ENCODE measurements around the gene ASB1. TPM values are rescaled to one million over a fixed set of nuclear protein-coding genes. Genes with fewer than 3 reads are reported as not detected.
"Not testable (repeated sequence)": the region's sequence is repeated elsewhere in the genome, so short reads cannot be mapped to it uniquely, and the experiment has no call there.

The ASB1 gene
- polyA plus RNA-seq, 1 donor from 2014 or later: 30.1 TPM

DNA sequence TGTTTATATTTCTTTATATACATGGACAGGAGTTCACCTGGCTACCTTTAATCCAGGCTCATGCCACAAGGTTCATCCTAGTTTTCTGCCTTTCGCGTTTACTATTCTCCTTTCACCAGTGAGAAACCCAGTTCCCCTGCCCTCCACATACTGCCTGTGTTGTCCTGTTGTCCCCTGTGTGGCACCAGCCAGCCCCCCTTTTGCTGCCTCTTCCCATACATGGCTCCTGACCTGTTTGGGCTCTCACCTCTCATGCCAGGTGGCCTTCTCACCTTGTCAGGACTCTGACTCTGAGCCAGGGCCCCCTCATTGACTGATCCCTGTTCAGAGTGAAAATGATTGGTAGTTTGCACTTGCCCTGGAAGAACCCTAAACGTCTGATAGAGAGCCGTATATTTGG, 13.6 kb downstream of the ASB1 start:
- Mint-ChIP-seq H3K36me3 (no peaks in the 10 kb centered on the region), H3K9me3 (no peaks in the 10 kb centered on the region), H3K27me3 (no peaks in the 10 kb centered on the region), H3K27ac (no peak overlapping the region), H3K4me1 (peaks cover 13 to 32% (median 24%) of the 10 kb centered on the region in 3 donors), H3K4me3 (peak overlapping the region in 1 of 4 donors; percentile 39)

DNA sequence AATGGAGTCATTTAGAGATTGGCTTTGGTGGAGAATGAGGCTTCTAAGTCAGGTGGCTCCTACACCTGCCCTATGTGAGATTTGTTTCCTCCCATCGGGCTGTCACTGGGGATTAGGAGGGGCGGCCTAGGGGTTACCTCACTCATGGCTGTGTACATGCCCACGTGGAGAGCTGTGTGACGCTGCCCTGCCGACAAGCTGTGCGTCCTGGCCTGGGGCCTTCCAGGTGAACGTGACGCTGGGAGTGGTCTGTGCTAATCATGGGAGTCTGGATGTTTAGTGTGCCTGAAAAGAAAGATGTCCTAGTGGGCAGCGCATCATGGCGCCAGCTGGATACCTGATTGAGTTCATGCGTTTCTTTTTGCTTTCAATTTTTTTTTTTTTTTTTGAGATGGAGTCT, 14.0 kb downstream of the ASB1 start:
- H3K27ac Mint-ChIP-seq: no peak overlapping the region
- no peaks in the 10 kb centered on the region for H3K27me3 Mint-ChIP-seq
- H3K36me3 Mint-ChIP-seq: no peaks in the 10 kb centered on the region
- H3K4me3 Mint-ChIP-seq: no peak overlapping the region
- H3K9me3 Mint-ChIP-seq: no peaks in the 10 kb centered on the region
- H3K4me1 Mint-ChIP-seq: peaks cover 13 to 32% (median 24%) of the 10 kb centered on the region in 3 donors

DNA sequence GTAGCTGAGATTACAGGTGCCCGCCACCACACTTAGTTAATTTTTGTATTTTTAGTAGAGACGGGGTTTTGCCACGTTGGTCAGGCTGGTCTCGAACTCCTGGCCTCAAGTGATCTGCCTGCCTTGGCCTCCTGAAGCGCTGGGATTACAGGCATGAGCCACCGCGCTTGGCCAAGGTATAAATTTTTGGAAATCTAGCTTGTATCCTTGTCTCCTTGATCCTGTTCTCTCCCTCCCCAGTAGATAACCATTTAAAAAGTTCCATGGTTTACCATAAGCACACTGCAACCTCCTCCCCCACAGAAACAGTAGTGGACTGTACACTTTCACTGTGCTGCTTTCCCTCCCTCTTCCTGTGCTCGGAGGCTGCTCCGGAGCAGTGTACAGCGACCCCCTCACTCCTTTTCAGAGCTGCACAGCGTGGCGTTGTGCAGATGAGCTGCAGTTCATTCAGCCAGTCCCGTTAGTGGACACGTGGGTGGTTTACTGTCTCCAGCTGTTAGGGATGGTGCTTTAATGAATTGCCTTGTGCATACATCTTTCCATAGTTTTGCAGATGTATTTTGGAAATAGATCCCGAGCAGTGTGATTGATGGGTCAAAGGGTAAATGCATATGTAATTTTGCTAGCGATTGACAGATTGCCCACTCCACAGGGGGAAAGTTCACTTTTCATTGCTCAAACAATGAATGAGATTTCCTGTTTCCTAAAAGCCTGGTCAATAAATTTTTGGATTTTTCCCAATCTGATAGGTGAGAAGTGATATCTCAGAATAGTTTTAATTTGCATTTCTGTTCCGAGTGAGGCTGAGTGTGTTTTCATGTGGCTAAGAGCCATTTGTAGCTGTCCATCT, 14.8 kb downstream of the ASB1 start:
- H3K4me1 Mint-ChIP-seq: peaks cover 9 to 27% (median 24%) of the 10 kb centered on the region in 3 donors
- no peaks in the 10 kb centered on the region for H3K36me3 Mint-ChIP-seq
- H3K9me3 Mint-ChIP-seq: no peaks in the 10 kb centered on the region
- no peak overlapping the region for H3K27ac Mint-ChIP-seq
- no peaks in the 10 kb centered on the region for H3K27me3 Mint-ChIP-seq
- H3K4me3 Mint-ChIP-seq: no peak overlapping the region

DNA sequence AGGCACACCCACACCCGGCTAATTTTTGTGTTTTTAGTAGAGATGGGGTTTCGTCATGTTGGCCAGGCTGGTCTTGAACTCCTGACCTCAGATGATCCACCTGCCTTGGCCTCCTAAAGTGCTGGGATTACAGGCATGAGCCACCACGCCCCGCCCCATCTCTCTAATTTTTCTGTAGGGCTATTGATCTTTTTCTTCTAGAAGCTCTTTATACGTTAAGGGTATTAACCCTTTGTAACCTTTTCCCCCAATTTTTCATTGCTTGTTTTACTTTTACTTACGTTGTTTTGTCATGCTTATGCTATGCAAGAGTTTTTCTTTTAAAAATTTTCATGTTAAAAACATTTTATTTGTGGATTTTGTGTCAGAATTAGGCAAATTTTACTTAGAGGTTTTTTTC, 15.5 kb downstream of the ASB1 start:
- not testable (repeated sequence) for H3K9me3 Mint-ChIP-seq, H3K27ac Mint-ChIP-seq

DNA sequence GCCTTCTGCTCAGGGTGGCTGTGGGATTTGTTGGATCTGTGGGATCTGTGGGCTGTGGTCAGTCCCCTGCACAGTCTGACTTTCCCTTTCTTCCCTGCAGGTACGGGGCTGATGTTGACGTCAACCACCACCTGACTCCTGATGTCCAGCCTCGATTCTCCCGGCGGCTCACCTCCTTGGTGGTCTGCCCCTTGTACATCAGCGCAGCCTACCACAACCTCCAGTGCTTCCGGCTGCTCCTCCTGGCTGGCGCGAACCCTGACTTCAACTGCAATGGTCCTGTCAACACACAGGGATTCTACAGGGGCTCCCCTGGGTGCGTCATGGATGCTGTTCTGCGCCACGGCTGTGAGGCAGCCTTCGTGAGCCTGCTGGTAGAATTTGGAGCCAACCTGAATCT, 17.5 kb downstream of the ASB1 start:
- no peaks in the 10 kb centered on the region for H3K36me3 Mint-ChIP-seq
- H3K27ac Mint-ChIP-seq: peak overlapping the region in 1 of 3 donors; percentile 50
- peaks cover 7 to 20% (median 17%) of the 10 kb centered on the region in 3 donors for H3K4me1 Mint-ChIP-seq
- H3K4me3 Mint-ChIP-seq: no peak overlapping the region
- no peaks in the 10 kb centered on the region for H3K27me3 Mint-ChIP-seq
- H3K9me3 Mint-ChIP-seq: no peaks in the 10 kb centered on the region

More for the DNA sequence above, 15.5 kb downstream of the ASB1 start:
- H3K36me3 Mint-ChIP-seq, H3K27me3 Mint-ChIP-seq, H3K4me3 Mint-ChIP-seq: not testable (repeated sequence)
- H3K4me1 Mint-ChIP-seq: peaks cover 9 to 24% (median 22%) of the 10 kb centered on the region in 3 donors

DNA sequence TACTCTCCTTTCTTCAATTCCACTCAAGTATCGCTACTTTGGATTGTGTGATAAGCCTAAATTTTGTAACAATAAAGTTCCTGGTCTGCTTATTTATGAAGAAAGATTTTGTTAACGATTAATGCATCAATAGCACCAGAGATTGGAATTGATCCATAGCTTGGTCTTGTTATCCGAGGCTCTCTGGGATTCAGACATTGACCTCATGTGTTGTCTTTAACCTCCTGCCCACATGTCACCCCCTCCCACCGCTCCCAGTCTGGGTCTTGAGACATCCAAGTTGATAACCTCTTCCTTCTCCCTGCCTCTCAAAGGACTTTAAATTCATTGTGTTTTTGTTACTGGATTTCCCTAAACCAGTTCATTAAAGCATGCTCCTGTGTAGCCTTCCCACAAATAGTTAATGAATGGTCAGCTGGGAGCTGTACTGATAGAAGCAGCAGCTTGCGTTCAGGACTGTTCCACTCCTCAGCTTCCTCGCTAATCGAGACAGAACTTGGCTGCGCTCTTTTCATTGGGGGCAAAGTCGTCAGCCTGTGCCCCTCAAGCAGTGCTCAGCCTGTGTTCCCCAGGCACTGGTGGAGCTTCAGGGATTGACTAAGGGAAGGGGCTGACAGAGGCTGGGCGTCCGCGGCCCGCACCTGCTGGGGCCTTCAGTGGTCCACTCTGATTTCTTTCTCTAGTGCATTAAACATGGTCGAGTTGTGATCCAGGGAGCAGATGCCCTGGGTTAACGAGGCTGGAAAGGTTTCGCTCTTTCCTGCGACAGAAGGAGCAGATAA, 18.9 kb downstream of the ASB1 start:
- H3K9me3 Mint-ChIP-seq: no peaks in the 10 kb centered on the region

DNA sequence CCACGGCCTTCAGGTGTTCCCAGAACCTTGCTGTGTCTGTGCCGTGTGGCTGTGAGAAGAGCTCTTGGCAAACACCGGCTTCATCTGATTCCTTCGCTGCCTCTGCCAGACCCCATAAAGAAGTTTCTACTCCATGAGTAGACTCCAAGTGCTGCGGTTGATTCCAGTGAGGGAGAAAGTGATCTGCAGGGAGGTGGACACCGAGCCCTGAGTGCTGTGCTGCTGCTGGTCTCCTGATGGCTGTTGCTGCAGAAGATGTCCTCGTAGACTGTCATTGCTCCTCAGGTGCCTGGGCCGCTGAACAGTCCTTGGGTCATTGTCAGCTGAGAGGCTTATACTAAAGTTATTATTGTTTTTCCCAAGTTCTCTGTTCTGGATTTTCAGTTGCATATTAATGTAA, 19.6 kb downstream of the ASB1 start:
- H3K36me3 Mint-ChIP-seq: peaks cover 8% of the 10 kb centered on the region
- H3K9me3 Mint-ChIP-seq: no peaks in the 10 kb centered on the region
- no peak overlapping the region for H3K27ac Mint-ChIP-seq
- peaks cover 1 to 10% (median 10%) of the 10 kb centered on the region in 3 donors for H3K4me1 Mint-ChIP-seq
- H3K27me3 Mint-ChIP-seq: no peaks in the 10 kb centered on the region
- H3K4me3 Mint-ChIP-seq: peak overlapping the region in 1 of 4 donors; percentile 63

More for the DNA sequence above, 18.9 kb downstream of the ASB1 start:
- H3K4me3 Mint-ChIP-seq: no peak overlapping the region
- H3K4me1 Mint-ChIP-seq: peaks cover 3 to 15% (median 14%) of the 10 kb centered on the region in 3 donors
- peaks cover 4% of the 10 kb centered on the region for H3K36me3 Mint-ChIP-seq
- no peaks in the 10 kb centered on the region for H3K27me3 Mint-ChIP-seq
- H3K27ac Mint-ChIP-seq: no peak overlapping the region

DNA sequence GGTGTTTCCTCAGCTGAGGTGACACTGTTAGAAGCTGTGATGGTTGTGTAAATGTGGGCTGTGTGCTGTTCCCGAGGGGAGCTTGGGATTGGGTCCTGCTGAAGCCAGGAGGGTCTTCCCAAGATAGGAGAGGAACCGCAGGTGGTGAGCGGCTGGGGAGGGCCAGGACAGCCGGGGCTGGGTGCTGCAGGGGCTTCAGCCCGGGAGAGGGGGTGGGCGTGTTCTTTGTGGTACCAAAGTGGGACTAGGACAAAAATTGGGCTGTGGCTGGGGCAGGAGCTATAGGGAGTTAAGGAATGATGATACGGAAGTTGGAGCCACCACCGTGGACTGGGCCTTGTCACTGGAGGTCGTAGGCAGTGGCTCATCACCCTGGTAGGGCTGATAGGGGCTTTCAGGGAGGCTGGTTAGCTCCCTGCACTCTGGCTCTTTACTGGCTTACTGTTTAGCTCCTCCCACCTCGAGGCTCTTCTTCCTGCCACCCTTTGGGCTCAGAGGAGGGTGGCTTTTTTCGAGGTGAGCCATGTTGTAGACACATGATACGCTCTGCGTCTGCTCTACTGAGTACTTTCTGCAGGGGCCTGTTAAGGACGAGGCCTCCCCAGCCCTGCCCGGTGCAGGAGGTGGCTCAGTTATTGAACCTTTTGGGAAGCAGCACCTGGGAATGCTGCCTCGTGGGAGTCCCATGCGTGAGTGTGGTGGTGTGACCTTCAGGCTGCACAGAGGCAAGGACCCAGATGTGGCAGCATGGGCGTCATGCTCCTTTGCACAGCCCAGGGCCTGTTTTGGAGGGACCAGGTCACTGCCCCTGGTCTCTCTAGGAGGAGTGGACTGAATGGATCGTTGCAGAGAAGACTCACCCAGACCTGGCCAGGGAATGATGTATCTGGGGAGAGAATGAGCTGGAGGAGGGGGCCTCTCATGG, 21.6 kb downstream of the ASB1 start:
- no peaks in the 10 kb centered on the region for H3K4me1 Mint-ChIP-seq
- no peaks in the 10 kb centered on the region for H3K27me3 Mint-ChIP-seq
- no peak overlapping the region for H3K4me3 Mint-ChIP-seq
- no peak overlapping the region for H3K27ac Mint-ChIP-seq
- H3K36me3 Mint-ChIP-seq: peaks cover 17% of the 10 kb centered on the region
- H3K9me3 Mint-ChIP-seq: no peaks in the 10 kb centered on the region

DNA sequence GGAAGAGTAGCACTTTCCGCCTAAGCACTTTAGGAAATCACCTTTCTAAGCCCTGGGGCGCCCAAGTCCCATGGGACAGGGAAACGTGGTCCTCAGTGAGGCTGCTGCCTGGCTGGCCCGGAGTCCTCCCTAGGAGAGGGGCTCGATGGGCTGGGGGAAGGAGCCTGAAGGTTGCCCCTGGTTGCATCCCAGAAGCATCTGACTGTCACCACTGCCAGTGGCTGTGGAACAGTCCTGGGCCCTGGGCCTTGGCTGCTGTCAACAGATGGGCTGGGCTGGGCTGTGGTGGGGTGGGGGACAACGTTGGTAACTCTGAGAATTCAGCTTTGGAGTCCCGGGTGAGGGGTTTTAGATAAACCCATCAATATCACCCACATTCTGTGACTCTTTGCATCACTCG, 22.5 kb downstream of the ASB1 start:
- H3K4me3 Mint-ChIP-seq: no peak overlapping the region
- H3K9me3 Mint-ChIP-seq: peaks cover 0 to under 1% (median 0%) of the 10 kb centered on the region in 3 donors
- peaks cover 17% of the 10 kb centered on the region for H3K36me3 Mint-ChIP-seq
- no peak overlapping the region for H3K27ac Mint-ChIP-seq
- no peaks in the 10 kb centered on the region for H3K27me3 Mint-ChIP-seq
- H3K4me1 Mint-ChIP-seq: no peaks in the 10 kb centered on the region

DNA sequence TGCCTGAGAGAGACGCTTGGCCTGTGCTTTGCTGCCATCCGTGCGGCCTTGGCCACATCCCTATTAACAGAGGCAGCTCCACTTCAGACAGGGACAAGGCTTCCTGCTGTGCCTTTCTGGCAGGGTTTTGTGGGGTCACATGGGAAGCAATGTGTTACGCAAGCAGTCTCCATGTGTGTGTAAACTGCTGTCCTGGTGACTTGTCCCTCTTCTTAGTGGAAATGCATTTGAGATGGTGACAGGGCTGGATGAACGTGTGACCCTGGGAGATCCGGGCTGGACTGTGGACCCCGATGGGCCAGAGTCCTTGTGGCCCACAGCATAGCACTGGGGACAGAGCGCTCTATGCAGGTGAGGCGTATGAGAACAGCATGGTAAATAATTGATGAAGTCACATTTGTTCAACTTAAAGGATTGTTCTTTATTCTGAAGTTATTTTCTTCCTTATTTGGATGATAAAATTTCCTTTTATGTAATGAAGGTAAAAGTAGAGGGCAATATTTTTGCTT, 23.2 kb downstream of the ASB1 start:
- H3K4me3 Mint-ChIP-seq: no peak overlapping the region
- no peak overlapping the region for H3K27ac Mint-ChIP-seq
- H3K27me3 Mint-ChIP-seq: no peaks in the 10 kb centered on the region
- H3K36me3 Mint-ChIP-seq: peaks cover 17% of the 10 kb centered on the region
- H3K4me1 Mint-ChIP-seq: no peaks in the 10 kb centered on the region
- H3K9me3 Mint-ChIP-seq: peaks cover 0 to 2% (median 1%) of the 10 kb centered on the region in 3 donors

DNA sequence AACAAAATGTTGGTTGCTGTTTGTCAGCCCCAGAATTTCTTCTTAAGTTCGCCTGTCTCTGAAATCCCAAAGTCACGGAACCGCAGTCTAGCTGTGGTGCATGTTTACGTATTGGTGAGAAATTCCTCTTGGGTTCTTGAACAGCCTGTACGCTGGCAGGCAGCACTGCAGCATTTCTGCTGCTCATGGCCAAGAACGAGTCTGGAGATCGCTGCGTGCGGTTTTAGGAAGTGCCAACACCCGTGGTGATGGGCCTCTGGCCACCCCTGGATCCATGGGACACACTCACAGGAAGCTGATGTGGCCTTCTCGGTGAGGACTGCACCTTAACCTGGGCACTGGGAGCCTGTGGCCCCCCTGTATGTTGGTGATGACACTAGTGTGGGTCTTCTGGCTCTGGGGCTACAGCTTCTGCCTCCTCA, 23.7 kb downstream of the ASB1 start:
- H3K4me1 Mint-ChIP-seq: no peaks in the 10 kb centered on the region
- H3K27ac Mint-ChIP-seq: no peak overlapping the region
- peaks cover 1 to 4% (median 2%) of the 10 kb centered on the region in 3 donors for H3K9me3 Mint-ChIP-seq
- H3K4me3 Mint-ChIP-seq: no peak overlapping the region
- no peaks in the 10 kb centered on the region for H3K27me3 Mint-ChIP-seq
- H3K36me3 Mint-ChIP-seq: peaks cover 17% of the 10 kb centered on the region

DNA sequence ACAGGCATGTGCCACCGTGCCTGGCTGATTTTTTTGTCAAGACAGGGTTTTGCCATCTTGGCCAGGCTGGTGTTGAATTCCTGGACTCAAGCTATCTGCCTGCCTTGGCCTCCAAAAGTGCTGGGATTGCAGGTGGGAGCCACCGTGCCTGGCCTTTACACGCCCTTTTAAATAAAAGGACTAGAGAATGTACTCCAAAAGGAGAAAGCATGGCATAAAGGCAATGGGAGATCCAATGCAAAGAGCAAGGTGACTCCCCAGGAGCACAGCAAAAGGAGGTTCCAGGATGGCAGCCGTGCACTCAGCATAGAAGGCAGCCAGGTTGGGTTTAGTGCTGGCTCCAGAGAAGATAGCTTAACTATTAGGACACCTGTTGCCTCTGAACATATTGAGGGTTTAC, 27.1 kb downstream of the ASB1 start:
- Mint-ChIP-seq H3K4me3 (no peak overlapping the region), H3K9me3 (peaks cover 2 to 15% (median 5%) of the 10 kb centered on the region in 3 donors), H3K36me3 (peaks cover 17% of the 10 kb centered on the region), H3K27me3 (no peaks in the 10 kb centered on the region), H3K4me1 (no peaks in the 10 kb centered on the region), H3K27ac (no peak overlapping the region)

DNA sequence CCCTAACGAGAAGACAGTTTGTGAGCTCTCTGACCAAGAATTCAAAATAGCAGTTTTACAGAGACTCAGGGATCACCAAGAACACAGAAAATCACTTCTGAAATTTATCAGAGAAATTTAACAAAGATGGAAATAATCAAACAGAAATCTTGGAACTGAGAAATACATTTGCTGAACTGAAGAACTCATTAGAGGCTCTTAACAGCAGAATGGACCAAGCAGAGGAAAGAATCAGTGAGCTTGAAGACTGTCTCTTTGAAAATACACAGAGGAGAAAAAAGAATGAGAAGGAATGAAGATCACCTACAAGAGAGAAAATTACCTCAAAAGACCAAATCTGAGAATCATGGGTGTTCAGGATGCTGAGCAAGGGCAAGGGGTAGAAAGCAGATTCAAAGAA, 29.7 kb downstream of the ASB1 start:
- Mint-ChIP-seq H3K4me3 (no peak overlapping the region), H3K27me3 (no peaks in the 10 kb centered on the region), H3K36me3 (peaks cover 8% of the 10 kb centered on the region), H3K27ac (peak overlapping the region in 2 of 3 donors; percentile 54 to 67), H3K4me1 (no peaks in the 10 kb centered on the region), H3K9me3 (peaks cover 2 to 15% (median 5%) of the 10 kb centered on the region in 3 donors)

All from IgD-negative memory B cell (primary cell).